HEK293 (cell line): ENCODE results near the gene LRRC8E.

Experiments
- CTCF ChIA-PET: fragments of 350-600 bp; formaldehyde crosslinking; extraction: SDS; loops from one replicate; lab custom pipeline; 2021; ENCODE audit warnings: antibody characterized with exemption; lab: Yijun Ruan, JAX
- POLR2A ChIA-PET: fragments of 300-600 bp; formaldehyde crosslinking; extraction: SDS; loops from one replicate; lab custom pipeline; 2020; ENCODE audit warnings: antibody characterized with exemption, inconsistent platforms; lab: Yijun Ruan, JAX
- H3K27ac ChIP-seq: fragments of 200-500 bp; sonication (Bioruptor generic); 2 replicates; pipeline ENCODE4 v1.5.1; 2014; ENCODE audit warnings: low read depth, low read length, control low read depth, inconsistent platforms; ENCODE audit errors: extremely low read depth
- H3K36me3 ChIP-seq, 2 experiments: fragments of 200-500 bp in 1 of 2; sonication (Bioruptor generic) in 1 of 2; 1 replicate in 1 of 2; 2 replicates in 1 of 2; pipeline ENCODE4 v1.5.1; 2014 to 2017; ENCODE audit warnings: inconsistent platforms in 2 of 2, low read length in 2 of 2; ENCODE audit not compliant: control insufficient read depth in 2 of 2, insufficient read depth in 1 of 2
- H3K4me1 ChIP-seq: fragments of 200-500 bp; sonication (Bioruptor generic); 2 replicates; pipeline ENCODE4 v1.5.1; 2014; ENCODE audit warnings: mild to moderate bottlenecking, low read length, inconsistent platforms; ENCODE audit not compliant: control insufficient read depth, insufficient read depth
- H3K4me3 ChIP-seq: 2 replicates; pipeline ENCODE4 v1.5.1; 2011; ENCODE audit warnings: low read depth, mild to moderate bottlenecking, control low read depth, low read length, moderate library complexity
- H3K9me3 ChIP-seq: fragments of 200-500 bp; sonication (Bioruptor generic); 2 replicates; pipeline ENCODE4 v1.5.1; 2014; ENCODE audit warnings: low read depth, low read length, inconsistent platforms; ENCODE audit not compliant: control insufficient read depth, insufficient read depth
- BCL11B ChIP-seq: fragments of 450-650 bp; formaldehyde crosslinking; IDR thresholded peaks from 2 replicates; pipeline ENCODE4 v1.5.1; 2016; ENCODE audit warnings: low read depth, missing biosample characterization, missing genetic modification characterization
- EGR2 ChIP-seq: fragments of 450-650 bp; formaldehyde crosslinking; IDR thresholded peaks from 2 replicates; pipeline ENCODE4 v1.5.1; 2016; ENCODE audit warnings: low read depth, missing biosample characterization, missing genetic modification characterization
- GLIS1 ChIP-seq: fragments of 450-650 bp; formaldehyde crosslinking; IDR thresholded peaks from 2 replicates; pipeline ENCODE4 v1.5.1; 2016; ENCODE audit warnings: missing biosample characterization, missing genetic modification characterization
- GLIS2 ChIP-seq: fragments of 450-650 bp; formaldehyde crosslinking; IDR thresholded peaks from 2 replicates; pipeline ENCODE4 v1.5.1; 2016; ENCODE audit warnings: missing biosample characterization, missing genetic modification characterization
- HIC1 ChIP-seq: fragments of 450-650 bp; formaldehyde crosslinking; IDR thresholded peaks from 2 replicates; pipeline ENCODE4 v1.5.1; 2016; ENCODE audit warnings: missing biosample characterization, missing genetic modification characterization
- KLF9 ChIP-seq: fragments of 450-650 bp; formaldehyde crosslinking; IDR thresholded peaks from 2 replicates; pipeline ENCODE4 v1.5.1; 2016; ENCODE audit warnings: missing biosample characterization, missing genetic modification characterization, low read depth
- REST ChIP-seq: fragments of 450-650 bp; formaldehyde crosslinking; IDR thresholded peaks from 2 replicates; pipeline ENCODE4 v1.5.1; 2016; ENCODE audit warnings: missing biosample characterization, missing genetic modification characterization
- ZFHX2 ChIP-seq: fragments of 450-650 bp; formaldehyde crosslinking; conservative IDR thresholded peaks from 2 replicates; pipeline ENCODE4 v1.5.1; 2016; ENCODE audit warnings: missing biosample characterization, missing genetic modification characterization
- ZIC2 ChIP-seq: fragments of 450-650 bp; formaldehyde crosslinking; IDR thresholded peaks from 2 replicates; pipeline ENCODE4 v1.5.1; 2016; ENCODE audit warnings: missing biosample characterization, missing genetic modification characterization
- ZNF350 ChIP-seq: fragments of 450-650 bp; formaldehyde crosslinking; IDR thresholded peaks from 2 replicates; pipeline ENCODE4 v1.5.0; 2017; ENCODE audit warnings: missing biosample characterization, mild to moderate bottlenecking, missing genetic modification characterization
- ZNF37A ChIP-seq: fragments of 450-650 bp; IDR thresholded peaks from 2 replicates; pipeline ENCODE4 v1.5.1; 2018; ENCODE audit warnings: missing biosample characterization, missing genetic modification characterization
- ZNF391 ChIP-seq: fragments of 450-650 bp; formaldehyde crosslinking; IDR thresholded peaks from 2 replicates; pipeline ENCODE4 v1.5.1; 2016; ENCODE audit warnings: low read depth, missing biosample characterization, missing genetic modification characterization, borderline replicate concordance
- ZNF530 ChIP-seq: fragments of 450-650 bp; formaldehyde crosslinking; IDR thresholded peaks from 2 replicates; pipeline ENCODE4 v1.5.1; 2016; ENCODE audit warnings: low read depth, missing biosample characterization, missing genetic modification characterization
- ZNF558 ChIP-seq: fragments of 450-650 bp; formaldehyde crosslinking; IDR thresholded peaks from 2 replicates; pipeline ENCODE4 v1.5.1; 2016; ENCODE audit warnings: missing biosample characterization, missing genetic modification characterization
- ZNF677 ChIP-seq: fragments of 450-650 bp; IDR thresholded peaks from 2 replicates; pipeline ENCODE4 v1.5.0; 2018; ENCODE audit warnings: missing biosample characterization, mild to moderate bottlenecking, missing genetic modification characterization, moderate library complexity
- ZSCAN18 ChIP-seq: fragments of 450-650 bp; formaldehyde crosslinking; IDR thresholded peaks from 2 replicates; pipeline ENCODE4 v1.5.1; 2016; ENCODE audit warnings: missing biosample characterization, missing genetic modification characterization

The LRRC8E gene

GRCh38 chr19:7926727-7927604 is 38.7 kb downstream of the LRRC8E start (continued):
- 0 out of 2 replicates have a peak, but pooled peaks have one; percentile 21 for TF ChIP-seq HIC1 (tag by site-specific recombination)
- peak; percentile 80 for TF ChIP-seq ZIC2
- TF ChIP-seq BCL11B (tag by site-specific recombination): peak; percentile 18; the same call in 1 of the 2 replicates
- TF ChIP-seq REST: no peak
- peak; percentile 19; the same call in 1 of the 2 replicates for TF ChIP-seq GLIS1 (tag by site-specific recombination)

- ChIA-PET CTCF (interaction anchor here (0.7 to 3.5 kb wide), 5 partner anchors 16 to 1581 kb away, joined by 3 to 25 read pairs (median 4); partner anchors contain the start of gene TIMM44), POLR2A (interaction anchor here (0.7 to 5.8 kb wide), 5 partner anchors 10 to 75 kb away, joined by 3 to 60 read pairs (median 5); partner anchors contain the start of gene TIMM44)
- Histone ChIP-seq H3K9me3 (no peaks in the 10 kb centered on the region), H3K4me3 (no peak overlapping the region), H3K27ac (no peak overlapping the region), H3K36me3 (peaks cover 6 to 42% of the 10 kb centered on the region in 2 experiments; a peak in 2 of 3 replicates), H3K4me1 (peaks cover 17% of the 10 kb centered on the region)
- peak; percentile 36; the same call in 1 of the 2 replicates for TF ChIP-seq GLIS2 (tag by site-specific recombination)
- no peak for TF ChIP-seq ZNF677 (tag by site-specific recombination)
- TF ChIP-seq ZFHX2 (tag by site-specific recombination): peak; percentile 91
- TF ChIP-seq HIC1 (tag by site-specific recombination): peak; percentile 95
- TF ChIP-seq EGR2 (tag by site-specific recombination): peak; percentile 78
- no peak for TF ChIP-seq ZNF558 (tag by site-specific recombination)
- TF ChIP-seq ZNF391 (tag by site-specific recombination): no peak
- no peak for TF ChIP-seq KLF9 (tag by site-specific recombination)
- TF ChIP-seq ZNF350: no peak
- no peak for TF ChIP-seq ZNF530 (tag by site-specific recombination)
- no peak for TF ChIP-seq ZSCAN18
- no peak for TF ChIP-seq ZNF37A
Observed at GRCh38 chr19:7927605-7928333, 39.5 kb downstream of the LRRC8E start.
